K562 treated with DMSO at 1 percent for 24 hours (cell line): ENCODE measurements around the gene TAS2R19. TPM values are rescaled to one million over a fixed set of nuclear protein-coding genes. Genes with fewer than 3 reads are reported as not detected.

ENCODE experiments used
- total RNA-seq: library from RNA; unstranded; fragments of 300-600 nt; gene quantifications from 2 replicates; pipeline ENCODE4 v1.2.3, GENCODE V29; 2022; ENCODE audit warnings: low read depth; ENCODE audit not compliant: insufficient read depth

The TAS2R19 gene
- not detected in 2 replicates for total RNA-seq

DNA sequence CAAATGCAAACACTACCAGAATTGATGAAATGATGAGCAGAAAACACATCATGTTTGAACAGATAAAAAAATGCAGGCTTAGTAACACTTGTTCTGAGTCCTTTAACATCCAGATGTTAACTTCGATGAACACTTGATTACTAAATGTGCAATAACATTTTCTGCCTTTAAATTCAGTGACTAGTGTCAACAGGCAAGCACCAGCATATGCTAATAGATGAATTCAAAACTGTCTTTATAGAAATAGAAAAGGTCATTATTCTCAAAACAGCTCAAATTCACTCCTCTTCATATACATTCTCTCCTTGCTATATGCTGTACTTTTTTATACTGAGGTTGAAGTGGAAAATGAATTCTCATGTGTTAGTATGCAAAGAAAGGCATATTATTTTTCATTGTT, at the start of gene TAS2R19:
Gene TAS2R19, minus strand, starts transcription at position 101 of the 400 bp plus-strand sequence. Its CDS starts 49 bp downstream, at position 52.

GRCh38 chr12:11062194-11062593, 39.8 kb upstream of the TAS2R19 start, which contains the start of gene TAS2R46:
Gene TAS2R46 (minus strand): TSS chr12:11062294. CDS start chr12:11062294, 0 bp downstream.

DNA sequence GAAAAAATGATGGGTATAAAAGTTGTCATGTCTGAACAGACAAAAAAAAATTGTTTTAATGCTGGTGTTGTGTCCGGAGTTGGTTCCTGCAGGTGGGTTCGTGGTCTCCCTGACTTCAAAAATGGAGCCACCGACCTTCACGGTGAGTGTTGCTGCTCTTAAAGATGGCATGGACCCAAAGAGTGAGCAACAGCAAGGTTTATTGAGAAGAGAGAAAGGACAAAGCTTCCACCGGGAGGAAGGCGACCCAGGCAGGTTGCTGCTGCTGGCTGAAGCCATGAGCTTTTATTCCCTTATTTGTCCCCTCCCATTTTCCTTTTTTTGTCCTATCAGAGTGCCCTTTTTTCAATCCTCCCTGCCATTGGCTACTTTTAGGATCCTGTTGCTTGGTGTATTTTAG, 8.9 kb upstream of the TAS2R19 start, which contains the start of gene TAS2R31:
Gene TAS2R31, minus strand, starts transcription at position 101 of the 400 bp plus-strand sequence. Its CDS starts 72 bp downstream, at position 29.

GRCh38 chr12:10998204-10998603, 24.2 kb downstream of the TAS2R19 start, which contains the start of gene TAS2R20:
Gene TAS2R20 (minus strand): TSS chr12:10998304. CDS start chr12:10997875, 429 bp downstream.

DNA sequence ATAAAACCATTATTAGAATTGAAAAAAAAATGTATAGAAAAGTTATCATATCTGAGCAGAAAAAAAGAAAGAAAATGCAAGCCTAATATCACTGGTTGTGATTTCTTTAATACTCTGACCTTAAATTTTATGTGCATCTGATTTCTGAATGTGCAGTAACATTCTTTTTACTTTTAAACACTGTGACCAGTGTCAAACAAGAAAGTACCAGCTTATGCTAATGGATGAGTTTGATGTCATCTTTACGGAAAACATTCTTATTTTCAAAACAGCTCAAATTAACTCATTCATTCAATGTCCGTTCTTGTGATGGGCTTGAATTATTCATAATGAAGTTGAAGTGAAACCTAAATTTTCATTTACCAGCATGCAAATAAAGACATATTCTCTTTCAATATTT, 35.6 kb downstream of the TAS2R19 start, which contains the start of gene TAS2R50:
Gene TAS2R50, minus strand, starts transcription at position 101 of the 400 bp plus-strand sequence. Its CDS starts 52 bp downstream, at position 49.

Other genes starting within 250 kb of the TAS2R19 start
- not detected in 2 replicates for gene TAS2R7, start 220.0 kb downstream of the TAS2R19 start, total RNA-seq
- not detected in 2 replicates for gene TAS2R8, start 215.3 kb downstream of the TAS2R19 start, total RNA-seq
- gene TAS2R9, start 212.5 kb downstream of the TAS2R19 start, total RNA-seq: not detected in 2 replicates
- not detected in 2 replicates for gene TAS2R10, start 196.3 kb downstream of the TAS2R19 start, total RNA-seq
- 2.1 TPM in 1 of 2 replicates, not detected in the other for gene PRR4, start 173.1 kb downstream of the TAS2R19 start, total RNA-seq
- gene PRH1, start 138.4 kb downstream of the TAS2R19 start, total RNA-seq: not detected in 2 replicates
- gene TAS2R13, start 113.1 kb downstream of the TAS2R19 start, total RNA-seq: not detected in 2 replicates
- gene PRH2, start 93.4 kb downstream of the TAS2R19 start, total RNA-seq: not detected in 2 replicates
- gene TAS2R14, start 83.4 kb downstream of the TAS2R19 start, total RNA-seq: 0.17 TPM in 1 of 2 replicates, not detected in the other
- not detected in 2 replicates for gene TAS2R50, start 35.7 kb downstream of the TAS2R19 start, total RNA-seq
- not detected in 2 replicates for gene TAS2R20, start 24.3 kb downstream of the TAS2R19 start, total RNA-seq
- not detected in 2 replicates for gene TAS2R31, start 8.8 kb upstream of the TAS2R19 start, total RNA-seq
- gene TAS2R46, start 39.7 kb upstream of the TAS2R19 start, total RNA-seq: not detected in 2 replicates
- gene TAS2R43, start 69.7 kb upstream of the TAS2R19 start, total RNA-seq: not detected in 2 replicates
- gene TAS2R30, start 112.0 kb upstream of the TAS2R19 start, total RNA-seq: not detected in 2 replicates
- 9.0 and 9.7 TPM in 2 replicates for gene SMIM10L1, start 148.6 kb upstream of the TAS2R19 start, total RNA-seq
- not detected in 2 replicates for gene TAS2R42, start 164.3 kb upstream of the TAS2R19 start, total RNA-seq
- 0.39 TPM in 1 of 2 replicates, not detected in the other for gene PRB3, start 247.1 kb upstream of the TAS2R19 start, total RNA-seq